Stimulated activated CD8-positive, alpha-beta memory T cell treated with anti-CD3 and anti-CD28 coated beads, Interleukin-15, amount 100 ng/mL, for 4 hours (primary cell): ENCODE measurements around the gene EIF5B.
"Not testable (repeated sequence)": the region's sequence is repeated elsewhere in the genome, so short reads cannot be mapped to it uniquely, and the experiment has no call there.

Source experiments
- DNase-seq, 2 donors: peaks; one replicate each; pipeline ENCODE4 v3.0.0-alpha.2; 2020; ENCODE audit warnings: low read depth in 2 of 2

Gene EIF5B

DNA sequence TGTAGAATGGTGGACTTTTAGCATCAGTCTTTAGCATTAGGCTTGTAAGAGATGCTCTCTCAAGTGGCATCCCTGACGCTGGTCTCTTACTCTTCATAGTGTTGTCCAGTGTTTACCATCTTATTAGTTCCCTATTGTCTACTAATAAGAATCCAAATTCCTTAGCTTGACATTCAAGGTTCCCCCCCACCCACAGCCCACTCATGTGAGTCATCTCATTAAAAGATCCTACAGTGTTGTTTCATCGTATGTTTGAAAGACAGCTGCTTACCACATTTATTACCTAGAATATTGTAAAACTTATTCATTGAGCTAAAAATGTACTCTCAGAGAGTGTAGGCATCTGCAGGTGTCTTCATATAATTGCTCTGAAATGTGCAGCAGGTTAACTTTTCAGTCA lies 28.5 kb downstream of the EIF5B start:
- DNase-seq = no peak

GRCh38 chr2:99368854-99369253 lies 31.7 kb downstream of the EIF5B start:
- DNase-seq = not testable (repeated sequence)

DNA sequence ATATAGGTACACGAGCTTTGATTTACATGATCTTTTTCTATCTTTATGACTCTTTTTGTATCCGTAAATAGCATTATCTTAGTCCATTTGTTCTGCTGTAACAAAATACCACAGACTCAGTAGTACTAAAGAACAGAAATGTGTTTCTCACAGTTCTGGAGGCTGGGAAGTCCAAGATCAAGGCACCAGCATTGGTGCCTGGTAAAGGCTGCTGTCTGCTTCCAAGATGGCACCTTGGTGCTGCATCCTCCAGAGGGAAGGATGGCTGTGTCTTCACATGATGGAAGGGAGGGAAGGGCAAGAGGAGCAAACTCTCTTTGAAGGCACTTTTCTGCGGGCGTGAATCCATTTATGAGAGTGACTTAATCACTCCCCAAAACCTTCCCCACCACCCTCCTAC lies 36.0 kb downstream of the EIF5B start:
- DNase-seq = no peak

DNA sequence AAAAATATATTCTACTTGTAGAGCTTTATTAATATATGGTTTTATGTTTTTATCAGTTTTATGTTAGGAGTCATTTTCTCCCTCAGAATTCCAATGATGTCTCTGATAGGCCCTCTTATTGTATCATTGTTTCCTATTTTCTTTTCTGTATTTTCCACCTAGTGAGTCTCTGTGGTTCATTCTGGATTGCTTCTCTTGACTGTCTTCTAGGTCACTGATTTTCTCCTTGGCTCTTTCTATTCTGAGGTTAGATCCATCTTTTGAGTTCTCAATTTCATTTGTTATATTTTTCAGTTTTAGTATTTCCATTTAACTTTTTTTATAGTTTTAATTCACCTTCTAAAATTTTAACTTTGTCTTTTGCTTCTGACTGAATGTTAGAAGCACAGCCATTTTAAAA lies 37.6 kb downstream of the EIF5B start:
- no peak for DNase-seq

DNA sequence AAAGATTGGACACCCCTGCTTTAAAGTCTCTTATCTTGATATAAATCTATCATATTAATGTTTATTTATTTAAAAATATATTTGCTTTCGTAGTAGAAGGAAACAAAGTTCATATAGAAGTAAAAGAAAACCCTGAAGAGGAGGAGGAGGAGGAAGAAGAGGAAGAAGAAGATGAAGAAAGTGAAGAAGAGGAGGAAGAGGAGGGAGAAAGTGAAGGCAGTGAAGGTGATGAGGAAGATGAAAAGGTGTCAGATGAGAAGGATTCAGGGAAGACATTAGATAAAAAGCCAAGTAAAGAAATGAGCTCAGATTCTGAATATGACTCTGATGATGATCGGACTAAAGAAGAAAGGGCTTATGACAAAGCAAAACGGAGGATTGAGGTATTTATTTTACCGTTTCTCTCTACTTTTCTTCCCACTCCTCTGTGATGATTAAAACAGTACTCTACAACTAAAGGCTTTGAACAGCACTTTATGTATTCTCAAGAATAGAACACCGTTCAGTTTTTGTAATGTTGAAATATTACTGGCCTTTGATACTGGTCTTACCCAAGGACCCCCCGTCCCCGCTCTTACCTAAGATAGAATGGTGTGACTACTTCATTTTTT lies 39.2 kb downstream of the EIF5B start:
- DNase-seq = no peak

DNA sequence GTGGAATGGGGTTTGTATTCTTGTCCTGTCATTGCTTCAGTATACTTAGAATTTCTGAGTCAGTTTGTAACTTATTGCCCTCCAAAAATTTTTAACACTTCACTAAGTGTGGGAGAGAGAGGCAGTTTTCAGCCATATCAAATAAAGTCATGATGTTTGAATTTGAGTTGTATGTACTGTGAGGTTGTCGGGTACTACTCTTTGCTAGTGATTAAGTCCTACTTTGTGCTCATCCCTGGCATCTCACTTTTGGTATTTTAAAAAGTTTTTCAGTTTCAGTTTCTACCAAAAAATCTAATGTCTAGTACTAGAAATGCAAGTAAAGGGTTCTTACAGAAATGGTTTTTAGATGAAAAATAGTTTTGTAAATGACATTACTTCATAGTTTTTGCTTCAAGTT lies 40.7 kb downstream of the EIF5B start:
- no peak for DNase-seq

GRCh38 chr2:99380376-99381010 lies 43.3 kb downstream of the EIF5B start:
- DNase-seq = no peak

- no peak for DNase-seq
Observed at GRCh38 chr2:99382143-99382542, 45.0 kb downstream of the EIF5B start.

DNA sequence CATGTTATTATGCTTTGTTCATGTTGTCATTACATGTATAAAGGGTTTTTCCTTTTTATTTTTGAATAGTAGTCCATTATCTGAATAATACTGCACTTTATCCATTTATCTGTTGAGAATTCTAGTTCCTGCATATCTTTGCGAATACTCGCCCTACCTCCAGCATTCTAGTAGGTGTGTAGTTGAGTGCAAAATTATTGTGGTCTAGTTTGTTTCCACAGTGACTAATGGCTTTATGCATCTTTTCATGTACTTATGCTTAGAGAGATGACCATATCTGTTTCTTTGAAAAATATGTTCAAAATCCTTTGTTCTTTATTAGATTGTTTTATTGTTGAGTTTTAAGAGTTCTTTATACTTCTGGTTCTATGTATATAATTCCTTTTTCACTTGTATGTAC lies 48.8 kb downstream of the EIF5B start:
- no peak for DNase-seq

DNA sequence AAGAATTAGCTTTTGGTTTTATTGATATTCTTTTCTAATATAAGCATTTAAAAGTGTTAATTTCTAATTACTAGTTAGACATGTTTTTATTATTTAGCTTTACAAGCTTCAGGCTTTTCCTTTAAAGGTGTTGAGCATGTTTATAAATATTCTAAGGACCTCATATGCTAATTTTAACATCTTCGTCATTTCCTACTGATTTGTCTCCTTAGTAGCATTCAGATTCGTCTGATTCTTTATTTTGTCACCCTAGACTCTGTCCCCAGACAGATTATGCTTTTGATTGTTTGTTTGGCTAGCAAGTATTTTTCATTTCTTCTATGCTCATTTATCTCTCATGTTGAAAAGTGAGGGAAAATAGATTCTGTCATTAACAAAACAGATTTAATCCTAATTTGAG lies 51.7 kb downstream of the EIF5B start:
- DNase-seq = no peak

DNA sequence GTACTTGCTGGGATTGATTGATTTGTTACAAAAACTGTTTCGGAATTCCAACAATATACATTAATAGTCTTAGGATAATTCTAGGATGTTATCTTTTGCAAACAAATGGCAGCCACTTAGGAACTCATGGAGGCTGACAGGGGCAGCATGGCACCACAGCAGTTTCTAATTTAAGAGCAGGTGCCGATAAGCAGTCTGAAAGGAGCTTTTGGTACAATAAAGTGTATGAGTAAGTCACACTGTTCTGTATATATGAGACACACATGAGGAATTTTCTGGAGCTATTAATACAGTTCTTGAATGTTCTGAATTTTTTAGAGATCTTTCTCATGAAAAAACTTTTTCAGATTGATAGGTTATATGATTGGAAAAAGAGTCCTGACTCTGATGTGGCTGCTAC lies 52.2 kb downstream of the EIF5B start:
- DNase-seq = no peak

GRCh38 chr2:99389946-99390345 lies 52.8 kb downstream of the EIF5B start:
- DNase-seq = no peak

DNA sequence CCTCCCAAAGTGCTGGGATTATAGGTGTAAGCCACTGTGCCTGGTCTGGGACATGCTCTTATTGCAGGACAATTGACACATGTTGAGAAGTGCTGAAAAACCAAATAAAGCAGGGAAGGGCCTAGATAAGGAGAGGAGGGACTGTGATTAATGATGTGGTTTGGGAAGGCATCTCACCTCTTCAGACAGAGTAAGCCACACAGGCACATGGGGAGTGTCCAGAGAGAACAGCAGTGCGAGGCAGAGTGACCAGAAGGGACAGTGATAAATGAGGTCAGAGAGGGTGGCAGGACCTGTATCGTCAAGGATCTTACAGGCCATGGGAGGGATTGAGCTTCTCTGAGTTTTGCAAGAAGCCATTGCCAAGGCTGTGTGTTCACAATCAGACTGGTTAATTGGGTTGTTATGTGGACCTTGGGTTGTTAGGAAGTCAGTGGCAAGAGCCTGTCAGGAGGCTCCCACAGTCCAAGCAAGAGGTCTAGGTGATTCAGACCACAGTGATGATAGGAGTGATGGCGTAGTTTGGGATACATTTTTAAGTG lies 58.5 kb downstream of the EIF5B start:
- DNase-seq = no peak

GRCh38 chr2:99397266-99397920 lies 60.2 kb downstream of the EIF5B start:
- no peak for DNase-seq

DNA sequence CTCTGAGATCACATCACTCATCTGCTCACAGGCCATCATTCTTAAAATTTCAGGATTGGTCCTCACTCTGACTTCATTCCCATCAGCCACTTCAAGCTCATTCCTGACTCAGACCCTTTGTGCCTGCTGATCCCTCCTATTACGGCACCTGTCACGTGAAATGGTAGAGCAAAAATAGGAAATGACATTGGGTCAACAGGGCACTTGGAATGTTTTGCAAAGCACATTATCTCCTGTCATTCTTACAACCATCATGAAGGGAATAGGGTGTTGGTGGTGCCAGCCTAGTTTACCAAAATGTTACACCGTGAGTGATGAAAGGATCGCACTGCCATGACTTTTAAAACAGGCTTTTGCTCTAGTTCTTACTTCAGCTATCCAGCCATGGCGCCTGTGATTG lies 61.1 kb downstream of the EIF5B start:
- no peak for DNase-seq

GRCh38 chr2:99399063-99399462 lies 61.9 kb downstream of the EIF5B start:
- no peak for DNase-seq

GRCh38 chr2:99399795-99400194 lies 62.6 kb downstream of the EIF5B start:
- DNase-seq = no peak

- no peak for DNase-seq
Observed at GRCh38 chr2:99401841-99402240, 64.7 kb downstream of the EIF5B start.

GRCh38 chr2:99403084-99403483 lies 65.9 kb downstream of the EIF5B start:
- DNase-seq = no peak

DNA sequence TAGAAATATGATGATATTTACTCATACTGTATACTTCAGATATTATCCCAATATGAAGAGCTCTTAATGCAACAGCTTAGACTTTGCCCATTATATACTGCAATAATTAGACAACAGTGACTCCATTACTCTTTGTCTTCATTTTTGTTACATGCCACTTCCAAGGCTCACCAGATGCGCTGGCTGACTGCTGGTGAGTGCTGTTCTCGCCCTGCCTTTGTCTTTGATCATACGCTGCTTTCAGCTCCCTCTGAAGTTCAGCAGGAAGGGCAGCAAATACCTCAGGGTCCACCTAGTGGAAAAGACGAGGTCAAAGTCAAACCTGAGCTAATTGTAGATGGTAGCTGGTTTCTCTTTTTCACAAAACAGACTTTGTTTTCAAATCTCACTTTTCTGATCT lies 66.3 kb downstream of the EIF5B start:
- DNase-seq = no peak

DNA sequence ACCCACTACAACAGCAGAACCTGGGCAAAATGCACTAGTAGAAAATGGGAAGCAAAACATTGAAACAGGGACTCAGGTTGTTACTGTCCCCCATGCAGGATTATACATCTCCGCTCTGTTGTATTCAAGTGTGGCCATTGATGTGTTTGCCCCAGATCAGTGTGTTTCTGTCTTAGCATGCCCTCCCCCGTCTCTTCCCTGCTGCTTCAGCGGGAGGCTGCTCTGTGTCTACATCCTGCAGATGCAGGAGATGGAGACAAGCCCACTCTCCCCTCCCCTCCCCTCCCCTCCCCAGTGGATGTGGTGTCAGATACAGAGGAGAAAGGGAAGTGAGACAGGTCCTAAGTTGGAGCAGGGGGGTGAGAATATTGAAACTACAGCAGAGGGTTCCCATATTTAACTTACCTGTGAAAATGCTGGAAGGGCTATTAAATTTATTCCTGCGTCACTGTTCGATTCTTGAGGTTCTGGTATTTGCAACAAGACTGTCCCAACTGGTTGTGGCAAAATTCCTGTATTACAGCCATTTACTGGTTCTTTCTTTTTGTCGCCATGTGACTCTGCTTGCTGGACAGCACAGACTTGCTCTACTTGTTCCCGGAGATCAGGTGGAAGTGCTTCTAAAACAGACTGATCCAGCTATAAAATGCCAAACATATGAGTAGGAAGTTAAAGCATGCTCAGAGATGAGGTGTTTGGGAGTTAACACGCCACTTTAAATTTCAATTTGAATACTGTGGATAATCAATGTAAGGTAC lies 67.0 kb downstream of the EIF5B start:
- no peak for DNase-seq
